PC-3 (cell line): Measurements from ENCODE around the gene FRMD7.

Experiments
- EZH2 ChIP-seq: fragments of 300-600 bp; sonication (generic); IDR thresholded peaks from one replicate; pipeline ENCODE4 v1.6.1; 2017; ENCODE audit warnings: antibody characterized with exemption, mild to moderate bottlenecking, low read length; ENCODE audit not compliant: unreplicated experiment
- EZH2phosphoT487 ChIP-seq: fragments of 300-600 bp; sonication (generic); IDR thresholded peaks from 2 replicates; pipeline ENCODE4 v1.6.1; 2018; ENCODE audit warnings: mild to moderate bottlenecking, antibody characterized with exemption, low read length, borderline replicate concordance
- TF ChIP-seq, protein P1 (sequence below): fragments of 300-600 bp; sonication (generic); conservative IDR thresholded peaks from 2 replicates; pipeline ENCODE4 v1.5.1; 2017; ENCODE audit warnings: antibody characterized with exemption, low read depth, mild to moderate bottlenecking, low read length

DNA sequence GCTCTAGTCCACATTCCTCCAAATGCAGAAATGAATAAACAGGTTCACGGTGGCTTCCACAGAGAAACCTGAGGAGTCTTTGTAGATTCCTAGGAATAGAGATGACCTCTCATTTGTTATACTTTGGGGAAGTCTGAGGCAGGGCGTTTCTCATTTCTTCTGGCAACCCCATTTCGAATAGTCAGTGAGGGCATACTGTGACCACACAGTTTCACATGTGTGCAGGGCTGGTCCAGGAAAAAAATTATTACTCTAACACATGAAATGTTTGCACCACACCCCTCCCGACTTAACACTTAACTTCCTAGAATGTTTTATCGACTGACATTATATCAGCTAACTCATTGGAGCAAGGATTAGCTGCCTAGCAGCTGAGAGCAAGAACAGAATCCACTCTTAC lies 12.0 kb downstream of the FRMD7 start:
- TF ChIP-seq, protein P1, sequence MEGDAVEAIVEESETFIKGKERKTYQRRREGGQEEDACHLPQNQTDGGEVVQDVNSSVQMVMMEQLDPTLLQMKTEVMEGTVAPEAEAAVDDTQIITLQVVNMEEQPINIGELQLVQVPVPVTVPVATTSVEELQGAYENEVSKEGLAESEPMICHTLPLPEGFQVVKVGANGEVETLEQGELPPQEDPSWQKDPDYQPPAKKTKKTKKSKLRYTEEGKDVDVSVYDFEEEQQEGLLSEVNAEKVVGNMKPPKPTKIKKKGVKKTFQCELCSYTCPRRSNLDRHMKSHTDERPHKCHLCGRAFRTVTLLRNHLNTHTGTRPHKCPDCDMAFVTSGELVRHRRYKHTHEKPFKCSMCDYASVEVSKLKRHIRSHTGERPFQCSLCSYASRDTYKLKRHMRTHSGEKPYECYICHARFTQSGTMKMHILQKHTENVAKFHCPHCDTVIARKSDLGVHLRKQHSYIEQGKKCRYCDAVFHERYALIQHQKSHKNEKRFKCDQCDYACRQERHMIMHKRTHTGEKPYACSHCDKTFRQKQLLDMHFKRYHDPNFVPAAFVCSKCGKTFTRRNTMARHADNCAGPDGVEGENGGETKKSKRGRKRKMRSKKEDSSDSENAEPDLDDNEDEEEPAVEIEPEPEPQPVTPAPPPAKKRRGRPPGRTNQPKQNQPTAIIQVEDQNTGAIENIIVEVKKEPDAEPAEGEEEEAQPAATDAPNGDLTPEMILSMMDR: no peak
- TF ChIP-seq EZH2phosphoT487 (no peak), EZH2 (no peak)
